Transverse colon (tissue), 4 donors: ENCODE data around the gene OR51G2. TPM values are rescaled to one million over a fixed set of nuclear protein-coding genes. Genes with fewer than 3 reads are reported as not detected.

Source experiments
- DNase-seq: peaks from one replicate; pipeline ENCODE4 v3.0.0-alpha.2; 2019
- H3K27ac ChIP-seq, 4 donors: fragments of 200-600 bp; sonication (generic); 2 replicates each; pipeline ENCODE4 v1.5.1; 2016 to 2018; ENCODE audit warnings: inconsistent platforms in 4 of 4
- H3K27me3 ChIP-seq: fragments of 200-600 bp; sonication (generic); 2 replicates; pipeline ENCODE4 v1.5.1; 2017; ENCODE audit warnings: inconsistent platforms
- H3K36me3 ChIP-seq, 4 donors: fragments of 200-600 bp; sonication (generic); 2 replicates each; pipeline ENCODE4 v1.5.1; 2017 to 2019; ENCODE audit warnings: inconsistent platforms in 4 of 4
- H3K4me1 ChIP-seq, 4 donors: fragments of 200-600 bp; sonication (generic); 2 replicates each; pipeline ENCODE4 v1.5.1; 2017 to 2020; ENCODE audit warnings: inconsistent platforms in 4 of 4
- H3K4me3 ChIP-seq, 4 donors: fragments of 200-600 bp; sonication (generic); 1 replicate in 1 of 4; 2 replicates in 3 of 4; pipeline versions ENCODE4 v1.5.1 to v1.6.1; 2017 to 2019; ENCODE audit warnings: inconsistent platforms in 4 of 4
- H3K9me3 ChIP-seq, 2 donors: fragments of 200-600 bp; sonication (generic); 2 replicates each; pipeline ENCODE4 v1.5.1; 2017 to 2019; ENCODE audit warnings: inconsistent platforms in 2 of 2
- CTCF ChIP-seq, 5 experiments: fragments of 200-600 bp in 3 of 5; fragments of 450-650 bp in 2 of 5; sonication (generic) in 3 of 5; IDR thresholded peaks; 1 replicate in 2 of 5; 2 replicates in 3 of 5; pipeline ENCODE4 v1.5.1; 2016 to 2017; ENCODE audit warnings: antibody characterized with exemption in 5 of 5, inconsistent platforms in 3 of 5, mild to moderate bottlenecking in 2 of 5, moderate library complexity in 1 of 5
- EP300 ChIP-seq: sonication (generic); formaldehyde crosslinking; IDR thresholded peaks from one replicate; pipeline ENCODE4 v1.6.1; 2017; ENCODE audit warnings: antibody characterized with exemption, low read depth
- POLR2A ChIP-seq: fragments of 450-650 bp; IDR thresholded peaks from one replicate; pipeline ENCODE4 v1.6.1; 2016; ENCODE audit warnings: antibody characterized with exemption, mild to moderate bottlenecking, moderate library complexity
- POLR2AphosphoS5 ChIP-seq, 3 donors: sonication (generic); formaldehyde crosslinking; IDR thresholded peaks; one replicate each; pipeline ENCODE4 v1.6.1; 2016; ENCODE audit warnings: antibody characterized with exemption in 3 of 3
- WGBS, 2 donors: methylation state at CpG; one replicate each; pipeline ENCODE4 v1.1.5; 2018; ENCODE audit warnings: low coverage in 1 of 2; 5-methylcytosine and 5-hydroxymethylcytosine counted together
- in situ Hi-C, 4 donors: fragments of 200-750 bp; cut with MboI; loops; one replicate each; pipeline versions ENCODE4 v1.15.0 to v1.15.1; 2017; ENCODE audit warnings: low sequenced_read_pairs in 3 of 4, low pct_ligation_motif_present in 1 of 4, low pct_unique_long_range_greater_than_20kb in 1 of 4
- intact Hi-C: fragments of 100-400 bp; cut with DNase I; formaldehyde crosslinking; loops from one replicate; pipeline ENCODE4 v1.15.1; 2023; ENCODE audit warnings: low total_unique reads
- total RNA-seq, 4 donors: library from RNA; depleted of rRNA; stranded (reverse); fragments of >200 nt; gene quantifications; one replicate each; pipeline ENCODE4 v1.1.0, GENCODE V29; 2016

Gene OR51G2
- total RNA-seq, 4 donors from 2014 or later = not detected

- DNase-seq = no peak
- no peaks in the 10 kb centered on the region for H3K9me3 ChIP-seq
- H3K4me1 ChIP-seq = no peaks in the 10 kb centered on the region
- intact Hi-C loops = no loop called here
- H3K4me3 ChIP-seq = no peak overlapping the region
- H3K36me3 ChIP-seq = no peaks in the 10 kb centered on the region
- no peak overlapping the region for H3K27ac ChIP-seq
- WGBS, 2 donors = 33 to 80% methylated on average over 1 of the region's 1 CpG
- H3K27me3 ChIP-seq = no peaks in the 10 kb centered on the region
- TF ChIP-seq EP300 = no peak
- TF ChIP-seq POLR2AphosphoS5 (IDR thresholded peaks at IDR 0.05) = no peak
- no peak for TF ChIP-seq POLR2A
- no peak for TF ChIP-seq CTCF (IDR thresholded peaks at IDR 0.05)
- in situ Hi-C loops = no loop called here
Measured at GRCh38 chr11:4865855-4866254, 53.3 kb downstream of the OR51G2 start.

GRCh38 chr11:4863876-4864275, 55.3 kb downstream of the OR51G2 start:
- DNase-seq = no peak
- intact Hi-C loops = no loop called here
- Histone ChIP-seq H3K9me3 (no peaks in the 10 kb centered on the region), H3K27ac (no peak overlapping the region), H3K27me3 (no peaks in the 10 kb centered on the region), H3K4me3 (no peak overlapping the region), H3K36me3 (no peaks in the 10 kb centered on the region), H3K4me1 (no peaks in the 10 kb centered on the region)
- WGBS, 2 donors = 75 to 81% methylated on average over 4 of the region's 4 CpGs
- TF ChIP-seq EP300 = no peak
- no peak for TF ChIP-seq POLR2AphosphoS5 (IDR thresholded peaks at IDR 0.05)
- TF ChIP-seq POLR2A = no peak
- TF ChIP-seq CTCF (IDR thresholded peaks at IDR 0.05) = no peak
- in situ Hi-C loops = no loop called here

Other genes with a start within 250 kb of the OR51G2 start
- gene OR51E2, start 221.5 kb downstream of the OR51G2 start, total RNA-seq = 10 to 100 TPM in 1 of 4 donors, 1 to 10 TPM in 2, under 1 TPM in 1; 0.37 to 10.3 (median 2.0) TPM
- gene MMP26, start 214.6 kb downstream of the OR51G2 start, total RNA-seq = not detected
- not detected for gene OR51F1, start 149.4 kb downstream of the OR51G2 start, total RNA-seq
- not detected for gene OR52R1, start 115.0 kb downstream of the OR51G2 start, total RNA-seq
- gene OR51F2, start 98.0 kb downstream of the OR51G2 start, total RNA-seq = not detected
- not detected for gene OR51S1, start 70.1 kb downstream of the OR51G2 start, total RNA-seq
- not detected for gene OR51T1, start 37.5 kb downstream of the OR51G2 start, total RNA-seq
- gene OR51A7, start 15.6 kb downstream of the OR51G2 start, total RNA-seq = not detected
- not detected for gene OR51G1, start 5.0 kb upstream of the OR51G2 start, total RNA-seq
- gene OR51A4, start 28.3 kb upstream of the OR51G2 start, total RNA-seq = not detected
- not detected for gene OR51A2, start 36.4 kb upstream of the OR51G2 start, total RNA-seq
- gene OR51L1, start 75.5 kb upstream of the OR51G2 start, total RNA-seq = not detected
- not detected for gene OR52J3, start 127.2 kb upstream of the OR51G2 start, total RNA-seq
- gene OR52E2, start 140.3 kb upstream of the OR51G2 start, total RNA-seq = not detected
- gene OR52E1, start 150.2 kb upstream of the OR51G2 start, total RNA-seq = not detected
- gene OR52A5, start 219.0 kb upstream of the OR51G2 start, total RNA-seq = not detected
- gene OR52A1, start 235.4 kb upstream of the OR51G2 start, total RNA-seq = not detected